ENCODE measurements around the gene HS6ST3.
"Not testable (repeated sequence)": the region's sequence is repeated elsewhere in the genome, so short reads cannot be mapped to it uniquely, and the experiment has no call there.

GRCh38 chr13:96524398-96525020 lies 434.6 kb downstream of the HS6ST3 start:
- not testable (repeated sequence) for TF ChIP-seq TARDBP (IDR thresholded peaks at IDR 0.05); FOXA1 (IDR thresholded peaks at IDR 0.05); L3MBTL2 (conservative IDR thresholded peaks at IDR 0.05)

All from HEK293T (cell line).